Panc1 (cell line): ENCODE measurements around the gene SART3. TPM values are rescaled to one million over a fixed set of nuclear protein-coding genes. Genes with fewer than 3 reads are reported as not detected.
"Not testable (repeated sequence)": the region's sequence is repeated elsewhere in the genome, so short reads cannot be mapped to it uniquely, and the experiment has no call there.

Experiments
- ATAC-seq: fragments of 200-7000 bp; cut with Tn5 transposase; 2 replicates; pipeline ENCODE4 v1.9.1; 2020; ENCODE audit warnings: mild to moderate bottlenecking, moderate library complexity
- BruUV-seq: library from RNA; stranded (reverse); fragments of 400-500 nt; replicated peaks from 2 replicates; lab custom pipeline; 2021; lab: Mats Ljungman, UMichigan
- CTCF ChIA-PET: fragments of 300-600 bp; sonication (Branson Sonifier 250); formaldehyde crosslinking; loops from one replicate; lab custom pipeline; 2022; ENCODE audit warnings: antibody characterized with exemption; lab: Charles Lee
- POLR2A ChIA-PET: fragments of 300-600 bp; sonication (Branson Sonifier 250); formaldehyde crosslinking; loops from one replicate; lab custom pipeline; 2022; ENCODE audit warnings: antibody characterized with exemption; lab: Charles Lee
- DNase-seq: peaks from one replicate; pipeline ENCODE4 v3.0.0-alpha.2; 2010; ENCODE audit warnings: low read depth, low spot score
- H3K27ac ChIP-seq: 2 replicates; pipeline ENCODE4 v1.5.1; 2011; ENCODE audit warnings: mild to moderate bottlenecking, low read length, inconsistent platforms
- H3K27me3 ChIP-seq: fragments of 200-500 bp; sonication (Bioruptor generic); 2 replicates; pipeline ENCODE4 v1.6.0; 2014; ENCODE audit warnings: low read length, inconsistent platforms; ENCODE audit not compliant: control insufficient read depth, insufficient read depth
- H3K36me3 ChIP-seq: fragments of 200-500 bp; sonication (Bioruptor generic); 2 replicates; pipeline ENCODE4 v1.5.1; 2014; ENCODE audit warnings: inconsistent platforms, mild to moderate bottlenecking, low read length, moderate library complexity; ENCODE audit not compliant: control insufficient read depth, insufficient read depth
- H3K4me1 ChIP-seq: 2 replicates; pipeline ENCODE4 v1.5.1; 2011; ENCODE audit warnings: inconsistent platforms, mild to moderate bottlenecking, low read length, moderate library complexity; ENCODE audit not compliant: control insufficient read depth, insufficient read depth
- H3K4me3 ChIP-seq, 2 experiments: 2 replicates each; pipeline ENCODE4 v1.5.1; 2011 to 2012; ENCODE audit warnings: low read depth in 2 of 2, low read length in 2 of 2, mild to moderate bottlenecking in 2 of 2, inconsistent platforms in 1 of 2, moderate library complexity in 1 of 2
- H3K9me3 ChIP-seq: fragments of 200-500 bp; sonication (Bioruptor generic); 2 replicates; pipeline ENCODE4 v1.5.1; 2014; ENCODE audit warnings: low read depth, mild to moderate bottlenecking, inconsistent platforms, low read length, moderate library complexity; ENCODE audit not compliant: control insufficient read depth, insufficient read depth
- CTCF ChIP-seq: fragments of 450-650 bp; IDR thresholded peaks from 2 replicates; pipeline ENCODE4 v1.5.1; 2017; ENCODE audit warnings: mild to moderate bottlenecking
- POLR2AphosphoS5 ChIP-seq: IDR thresholded peaks from 2 replicates; pipeline ENCODE4 v1.6.1; 2012; ENCODE audit warnings: mild to moderate bottlenecking, low read depth, low read length, moderate library complexity
- REST ChIP-seq, 2 experiments: IDR thresholded peaks; 2 replicates each; pipeline ENCODE4 v1.6.1; 2011 to 2012; ENCODE audit warnings: low read depth in 2 of 2, control low read depth in 1 of 2, low read length in 1 of 2, mild to moderate bottlenecking in 1 of 2, moderate library complexity in 1 of 2; ENCODE audit not compliant: insufficient read depth in 1 of 2
- SIN3A ChIP-seq: IDR thresholded peaks from 2 replicates; pipeline ENCODE4 v1.6.1; 2012; ENCODE audit warnings: low read depth, mild to moderate bottlenecking, low read length, moderate library complexity, borderline replicate concordance; ENCODE audit not compliant: insufficient read depth
- TCF7L2 ChIP-seq: IDR thresholded peaks from 2 replicates; pipeline ENCODE4 v1.6.1; 2011; ENCODE audit warnings: mild to moderate bottlenecking, low read depth, low read length, inconsistent platforms
- in situ Hi-C: cut with HindIII; loops from 2 replicates; pipeline ENCODE4 v1.10.0; 2016; ENCODE audit warnings: low sequenced_read_pairs, low pct_unique_long_range_greater_than_20kb
- intact Hi-C: fragments of 100-400 bp; cut with micrococcal nuclease; formaldehyde crosslinking; loops from one replicate; pipeline ENCODE4 v1.10.0; 2022; ENCODE audit not compliant: unreplicated experiment
- total RNA-seq: library from RNA; stranded (reverse); gene quantifications from one replicate; pipeline ENCODE4 v1.2.1, GENCODE V29; 2021; ENCODE audit not compliant: unreplicated experiment

SART3 gene
- total RNA-seq, 1 experiment from 2014 or later, result 55.9 TPM

- ChIA-PET POLR2A (no interaction called here), CTCF (no interaction called here)
- TF ChIP-seq POLR2AphosphoS5, result no peak
- no peak for TF ChIP-seq CTCF
- no peak for TF ChIP-seq TCF7L2
- ATAC-seq (no peak), DNase-seq (no peak)
- intact Hi-C loops, result no loop called here
- BruUV-seq, result no TSS peak
- Histone ChIP-seq H3K27me3 (no peaks in the 10 kb centered on the region), H3K4me3 (no peak overlapping the region), H3K9me3 (no peaks in the 10 kb centered on the region), H3K4me1 (no peaks in the 10 kb centered on the region), H3K27ac (no peak overlapping the region), H3K36me3 (no peaks in the 10 kb centered on the region)
- in situ Hi-C loops, result no loop called here
Measured at GRCh38 chr12:108576660-108577234, 15.8 kb upstream of the SART3 start.

GRCh38 chr12:108575199-108575912 is 14.4 kb upstream of the SART3 start:
- no peaks in the 10 kb centered on the region for H3K4me1 ChIP-seq
- no peak overlapping the region for H3K4me3 ChIP-seq
- H3K27ac ChIP-seq, result no peak overlapping the region
- intact Hi-C loops, result no loop called here
- POLR2A ChIA-PET, result no interaction called here
- no peaks in the 10 kb centered on the region for H3K36me3 ChIP-seq
- TF ChIP-seq SIN3A, result no peak
- no peak for TF ChIP-seq REST (IDR thresholded peaks at IDR 0.05; ENCODE audit: insufficient read depth in 1 of 2, low read depth in 2 of 2, low read length in 1 of 2)
- TF ChIP-seq POLR2AphosphoS5, result no peak
- no peak for TF ChIP-seq TCF7L2
- TF ChIP-seq CTCF, result no peak
- H3K27me3 ChIP-seq, result no peaks in the 10 kb centered on the region
- H3K9me3 ChIP-seq, result no peaks in the 10 kb centered on the region
- BruUV-seq, result no TSS peak
- DNase-seq (no peak), ATAC-seq (no peak)
- CTCF ChIA-PET, result interaction anchor here (0.7 kb wide), 1 partner anchor 121 kb away, joined by 4 read pairs; no protein-coding TSS in a partner anchor
- in situ Hi-C loops, result no loop called here

- H3K36me3 ChIP-seq, POLR2A ChIA-PET, H3K4me1 ChIP-seq, intact Hi-C loops, H3K27ac ChIP-seq, ATAC-seq, CTCF ChIA-PET, in situ Hi-C loops, DNase-seq, H3K4me3 ChIP-seq, H3K9me3 ChIP-seq, BruUV-seq, H3K27me3 ChIP-seq: not testable (repeated sequence)
Measured at GRCh38 chr12:108574276-108574675, 13.3 kb upstream of the SART3 start.
